Esophagus squamous epithelium (tissue), 5 donors: ENCODE measurements around the gene ROR1. TPM values are rescaled to one million over a fixed set of nuclear protein-coding genes. Genes with fewer than 3 reads are reported as not detected.

Experiments used
- DNase-seq: peaks from one replicate; lab custom pipeline; 2025; lab: John Stamatoyannopoulos, UW
- H3K27ac ChIP-seq, 4 donors: fragments of 200-600 bp; sonication (generic); one replicate each; pipeline ENCODE4 v1.5.1; 2016 to 2019; ENCODE audit warnings: mild to moderate bottlenecking in 1 of 4
- H3K27me3 ChIP-seq, 4 donors: fragments of 200-600 bp; sonication (generic); 1 replicate in 3 of 4; 2 replicates in 1 of 4; pipeline versions ENCODE4 v1.5.1 to v1.6.0; 2017 to 2021; ENCODE audit warnings: antibody characterized with exemption in 1 of 4
- H3K36me3 ChIP-seq, 3 donors: fragments of 200-600 bp; sonication (generic); one replicate each; pipeline ENCODE4 v1.5.1; 2016 to 2019
- H3K4me1 ChIP-seq, 3 donors: fragments of 200-600 bp; sonication (generic); one replicate each; pipeline ENCODE4 v1.5.1; 2017 to 2019
- H3K4me3 ChIP-seq, 4 donors: fragments of 200-600 bp; sonication (generic); 1 replicate in 3 of 4; 2 replicates in 1 of 4; pipeline ENCODE4 v1.5.1; 2016 to 2019; ENCODE audit warnings: mild to moderate bottlenecking in 2 of 4, moderate library complexity in 1 of 4
- H3K9me3 ChIP-seq, 3 donors: fragments of 200-600 bp; sonication (generic); one replicate each; pipeline ENCODE4 v1.5.1; 2016 to 2019
- CTCF ChIP-seq, 6 experiments: fragments of 450-650 bp in 4 of 6; fragments of 200-600 bp in 2 of 6; sonication (generic) in 2 of 6; IDR thresholded peaks; one replicate each; pipeline ENCODE4 v1.5.1; 2016 to 2019; ENCODE audit warnings: antibody characterized with exemption in 6 of 6, mild to moderate bottlenecking in 4 of 6, moderate library complexity in 4 of 6
- POLR2A ChIP-seq, 4 donors: fragments of 450-650 bp; IDR thresholded peaks; one replicate each; pipeline ENCODE4 v1.6.1; 2017; ENCODE audit warnings: antibody characterized with exemption in 4 of 4, mild to moderate bottlenecking in 4 of 4, moderate library complexity in 3 of 4
- WGBS, 2 donors: methylation state at CpG; one replicate each; pipeline ENCODE4 v1.1.5; 2018; 5-methylcytosine and 5-hydroxymethylcytosine counted together
- intact Hi-C: fragments of 100-400 bp; cut with DNase I; formaldehyde crosslinking; loops from one replicate; pipeline ENCODE4 v1.15.0; 2022
- small RNA-seq, 4 donors: library from RNA; depleted of rRNA; stranded (forward); fragments of <200 nt; gene quantifications; one replicate each; pipeline ENCODE3, GENCODE V24; 2016
- total RNA-seq, 4 donors: library from RNA; depleted of rRNA; stranded (reverse); fragments of >200 nt; gene quantifications; one replicate each; pipeline ENCODE4 v1.1.0, GENCODE V29; 2016
- donor health status: DM: yes; HTN: yes; CAD: no.

The ROR1 gene
- total RNA-seq, 4 donors from 2014 or later: 6.6 to 15.3 (median 9.4) TPM

- Histone ChIP-seq H3K4me3 (no peak overlapping the region), H3K27ac (no peak overlapping the region), H3K4me1 (no peaks in the 10 kb centered on the region), H3K27me3 (no peaks in the 10 kb centered on the region), H3K36me3 (no peaks in the 10 kb centered on the region), H3K9me3 (peaks cover 0 to 5% (median 0%) of the 10 kb centered on the region in 3 donors)
- WGBS, 2 donors: 79 to 88% methylated on average over 10 of the region's 10 CpGs
- intact Hi-C loops: no loop called here
- DNase-seq: no peak
- TF ChIP-seq POLR2A (IDR thresholded peaks at IDR 0.05) (no peak), CTCF (IDR thresholded peaks at IDR 0.05) (no peak)
Measured at GRCh38 chr1:64228167-64228957, 454.5 kb downstream of the ROR1 start.

- Histone ChIP-seq H3K9me3 (peaks cover 0 to 5% (median 0%) of the 10 kb centered on the region in 3 donors), H3K27ac (no peak overlapping the region), H3K36me3 (no peaks in the 10 kb centered on the region), H3K4me3 (no peak overlapping the region), H3K4me1 (no peaks in the 10 kb centered on the region), H3K27me3 (no peaks in the 10 kb centered on the region)
- intact Hi-C loops: no loop called here
- TF ChIP-seq POLR2A (IDR thresholded peaks at IDR 0.05) (no peak), CTCF (IDR thresholded peaks at IDR 0.05) (no peak)
- DNase-seq: no peak
- 85 to 89% methylated on average over 3 of the region's 3 CpGs for WGBS, 2 donors
Measured at GRCh38 chr1:64229307-64229706, 455.5 kb downstream of the ROR1 start.

Small RNA genes lying within 50 kb of the gene (small RNA-seq; reads per million reads assigned to genes)
- gene RF00019 (0 reads per million in 4 donors), gene RNU6-809P (0 reads per million in 4 donors)

Other genes starting within 250 kb of the ROR1 start
- 10 to 100 TPM; 43.1 to 77.2 (median 47.4) TPM for gene PGM1, start 180.6 kb upstream of the ROR1 start, total RNA-seq